Nephron (organoid): ENCODE measurements around the gene GSTA4.

Experiments
- H3K27ac Mint-ChIP-seq, 3 experiments: 2 replicates each; pipeline ENCODE4 v1.8.0; 2020; ENCODE audit warnings: mixed read lengths in 3 of 3, mild to moderate bottlenecking in 2 of 3, moderate library complexity in 1 of 3
- H3K27me3 Mint-ChIP-seq: 2 replicates; pipeline ENCODE4 v1.8.0; 2021; ENCODE audit warnings: low read depth, mild to moderate bottlenecking, moderate library complexity, mixed read lengths
- H3K36me3 Mint-ChIP-seq: 2 replicates; pipeline ENCODE4 v1.8.0; 2020; ENCODE audit warnings: low read depth, mixed read lengths
- H3K4me1 Mint-ChIP-seq: 2 replicates; pipeline ENCODE4 v1.8.0; 2020; ENCODE audit warnings: mixed read lengths
- H3K4me3 Mint-ChIP-seq, 3 experiments: 2 replicates each; pipeline ENCODE4 v1.8.0; 2020; ENCODE audit warnings: mild to moderate bottlenecking in 3 of 3, mixed read lengths in 3 of 3, moderate library complexity in 2 of 3
- H3K9me3 Mint-ChIP-seq: 2 replicates; pipeline ENCODE4 v1.8.0; 2020; ENCODE audit warnings: mixed read lengths
- CTCF ChIP-seq, 3 experiments: fragments of 200-600 bp; sonication (generic); IDR thresholded peaks; one replicate each; pipeline ENCODE4 v1.5.0; 2021; ENCODE audit warnings: antibody characterized with exemption in 3 of 3; ENCODE audit not compliant: unreplicated experiment in 3 of 3

Gene GSTA4

DNA sequence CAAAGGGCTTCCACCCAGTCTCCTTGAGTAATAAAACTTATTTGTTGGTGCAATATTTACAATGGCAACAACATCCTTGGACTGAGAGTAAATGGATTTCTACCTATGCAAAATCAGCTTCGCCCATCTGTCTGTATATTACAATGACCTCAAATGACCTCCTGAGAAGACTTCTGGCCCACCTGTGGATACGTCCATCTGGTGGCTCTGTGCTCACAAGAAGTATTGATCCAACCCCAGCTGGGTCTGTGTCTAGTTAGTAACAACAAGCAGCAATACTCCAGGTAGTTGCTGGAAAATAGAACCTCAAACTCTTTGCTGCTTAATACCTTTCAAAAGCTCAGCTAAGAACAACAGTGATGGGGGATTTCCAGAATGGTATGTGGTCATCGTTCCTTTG is 34.7 kb upstream of the GSTA4 start:
- Mint-ChIP-seq H3K4me1 (peaks cover 23% of the 10 kb centered on the region), H3K27me3 (no peaks in the 10 kb centered on the region), H3K36me3 (peaks cover 73% of the 10 kb centered on the region), H3K4me3 (no peak overlapping the region), H3K9me3 (no peaks in the 10 kb centered on the region), H3K27ac (no peak overlapping the region)
- TF ChIP-seq CTCF (IDR thresholded peaks at IDR 0.05; ENCODE audit: unreplicated experiment in 3 of 3): no peak

DNA sequence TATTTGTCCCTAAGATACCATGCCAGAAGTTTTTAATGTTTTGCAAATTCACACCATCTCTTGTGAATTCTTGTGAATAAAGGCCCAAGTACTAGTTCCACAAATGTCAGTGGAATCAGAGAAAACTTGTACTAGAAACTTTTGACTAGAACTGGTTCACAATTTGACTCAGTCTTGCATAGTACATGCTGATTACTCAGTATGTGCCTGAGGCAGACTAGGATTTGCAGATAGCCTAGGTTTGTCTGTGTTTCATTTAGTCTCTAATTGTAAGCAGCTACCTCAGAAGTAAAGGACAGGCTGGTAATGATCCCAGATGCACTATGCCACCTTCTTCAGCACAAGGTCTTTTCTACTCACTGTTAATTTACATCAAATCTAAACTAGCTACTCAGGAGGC is 34.2 kb upstream of the GSTA4 start:
- H3K4me1 Mint-ChIP-seq: peaks cover 19% of the 10 kb centered on the region
- H3K4me3 Mint-ChIP-seq: no peak overlapping the region
- H3K27me3 Mint-ChIP-seq: no peaks in the 10 kb centered on the region
- no peak overlapping the region for H3K27ac Mint-ChIP-seq
- no peaks in the 10 kb centered on the region for H3K9me3 Mint-ChIP-seq
- H3K36me3 Mint-ChIP-seq: peaks cover 71% of the 10 kb centered on the region
- TF ChIP-seq CTCF (IDR thresholded peaks at IDR 0.05; ENCODE audit: unreplicated experiment in 3 of 3): no peak

GRCh38 chr6:53028467-53028866 is 33.4 kb upstream of the GSTA4 start:
- H3K27ac Mint-ChIP-seq: no peak overlapping the region
- H3K36me3 Mint-ChIP-seq: peaks cover 67% of the 10 kb centered on the region
- TF ChIP-seq CTCF (IDR thresholded peaks at IDR 0.05; ENCODE audit: unreplicated experiment in 3 of 3): no peak
- no peak overlapping the region for H3K4me3 Mint-ChIP-seq
- H3K4me1 Mint-ChIP-seq: peaks cover 12% of the 10 kb centered on the region
- H3K27me3 Mint-ChIP-seq: no peaks in the 10 kb centered on the region
- no peaks in the 10 kb centered on the region for H3K9me3 Mint-ChIP-seq

- Mint-ChIP-seq H3K9me3 (no peaks in the 10 kb centered on the region), H3K27me3 (no peaks in the 10 kb centered on the region), H3K4me1 (no peaks in the 10 kb centered on the region), H3K27ac (no peak overlapping the region), H3K4me3 (no peak overlapping the region), H3K36me3 (peaks cover 64% of the 10 kb centered on the region)
- no peak for TF ChIP-seq CTCF (IDR thresholded peaks at IDR 0.05; ENCODE audit: unreplicated experiment in 3 of 3)
These were observed 32.1 kb upstream of the GSTA4 start for GRCh38 chr6:53027131-53027718.

GRCh38 chr6:53026526-53026925 is 31.4 kb upstream of the GSTA4 start:
- Mint-ChIP-seq H3K9me3 (no peaks in the 10 kb centered on the region), H3K27ac (no peak overlapping the region), H3K36me3 (peaks cover 64% of the 10 kb centered on the region), H3K4me1 (no peaks in the 10 kb centered on the region), H3K4me3 (no peak overlapping the region), H3K27me3 (no peaks in the 10 kb centered on the region)
- TF ChIP-seq CTCF (IDR thresholded peaks at IDR 0.05; ENCODE audit: unreplicated experiment in 3 of 3): no peak

DNA sequence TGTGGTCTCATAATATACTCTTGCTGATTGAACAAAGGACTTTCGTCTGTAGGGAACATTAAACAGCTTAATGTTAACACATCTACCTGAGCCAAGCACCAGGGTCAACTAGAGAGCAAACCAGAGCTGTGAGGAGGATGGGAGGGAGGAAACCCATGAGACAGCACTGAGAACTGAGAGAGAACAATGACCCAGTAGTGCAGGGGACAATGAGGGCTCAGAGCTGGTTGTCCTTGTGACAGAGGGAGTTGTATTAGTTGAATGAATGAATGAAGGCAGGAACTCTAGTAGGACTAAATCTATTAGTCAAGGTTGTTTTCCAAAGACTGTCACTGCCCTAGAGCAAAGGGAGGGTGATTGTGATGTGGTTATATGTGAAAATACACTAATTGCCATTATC is 28.2 kb upstream of the GSTA4 start:
- no peaks in the 10 kb centered on the region for H3K9me3 Mint-ChIP-seq
- H3K4me1 Mint-ChIP-seq: no peaks in the 10 kb centered on the region
- H3K27ac Mint-ChIP-seq: no peak overlapping the region
- TF ChIP-seq CTCF (IDR thresholded peaks at IDR 0.05; ENCODE audit: unreplicated experiment in 3 of 3): no peak
- no peak overlapping the region for H3K4me3 Mint-ChIP-seq
- H3K27me3 Mint-ChIP-seq: no peaks in the 10 kb centered on the region
- peaks cover 52% of the 10 kb centered on the region for H3K36me3 Mint-ChIP-seq
